HepG2 (cell line): Measurements from ENCODE around the gene CACNA1F. TPM values are rescaled to one million over a fixed set of nuclear protein-coding genes. Genes with fewer than 3 reads are reported as not detected.

Experiments used
- ARNT ChIP-seq: fragments of 450-650 bp; IDR thresholded peaks from 2 replicates; pipeline ENCODE4 v1.6.1; 2017
- BHLHE40 ChIP-seq: IDR thresholded peaks from 2 replicates; pipeline ENCODE4 v1.6.1; 2011; ENCODE audit warnings: low read length, improper control_type of control experiment
- DNMT3B ChIP-seq: conservative IDR thresholded peaks from 2 replicates; pipeline ENCODE4 v1.6.1; 2016; ENCODE audit warnings: missing biosample characterization, control low read depth
- FOXC1 ChIP-seq: sonication (generic); formaldehyde crosslinking; IDR thresholded peaks from 2 replicates; pipeline ENCODE4 v1.8.0; 2022; ENCODE audit warnings: mild to moderate bottlenecking, missing genetic modification reagents, borderline replicate concordance
- KLF12 ChIP-seq: sonication (generic); formaldehyde crosslinking; IDR thresholded peaks from 2 replicates; pipeline ENCODE4 v1.4.0; 2020; ENCODE audit warnings: missing genetic modification reagents, borderline replicate concordance
- MYC ChIP-seq: sonication (generic); formaldehyde crosslinking; IDR thresholded peaks from 2 replicates; pipeline ENCODE4 v1.9.0; 2021; ENCODE audit warnings: missing genetic modification reagents, borderline replicate concordance
- PRDM15 ChIP-seq: sonication (generic); formaldehyde crosslinking; IDR thresholded peaks from 2 replicates; pipeline ENCODE4 v1.4.0; 2020; ENCODE audit warnings: missing genetic modification reagents
- SMARCC2 ChIP-seq: fragments of 450-650 bp; IDR thresholded peaks from 2 replicates; pipeline ENCODE4 v1.6.1; 2017; ENCODE audit warnings: antibody characterized with exemption, mild to moderate bottlenecking
- SP5 ChIP-seq: IDR thresholded peaks from 2 replicates; pipeline ENCODE4 v1.6.1; 2016; ENCODE audit warnings: low read depth, borderline replicate concordance
- ZKSCAN1 ChIP-seq: fragments of 150-350 bp; IDR thresholded peaks from 2 replicates; pipeline ENCODE4 v1.6.1; 2014; ENCODE audit warnings: low read length
- ZNF20 ChIP-seq: sonication (generic); formaldehyde crosslinking; IDR thresholded peaks from 2 replicates; pipeline ENCODE4 v1.4.0; 2020; ENCODE audit warnings: mild to moderate bottlenecking, moderate library complexity, missing genetic modification reagents
- ZNF224 ChIP-seq: sonication (generic); formaldehyde crosslinking; IDR thresholded peaks from 2 replicates; pipeline ENCODE4 v1.5.0; 2020; ENCODE audit warnings: mild to moderate bottlenecking, missing genetic modification reagents
- ZNF30 ChIP-seq: sonication (generic); formaldehyde crosslinking; IDR thresholded peaks from 2 replicates; pipeline ENCODE4 v1.5.0; 2020; ENCODE audit warnings: mild to moderate bottlenecking, missing genetic modification reagents
- ZNF343 ChIP-seq: sonication (generic); formaldehyde crosslinking; IDR thresholded peaks from 2 replicates; pipeline ENCODE4 v1.4.0; 2020; ENCODE audit warnings: mild to moderate bottlenecking, missing genetic modification reagents
- ZNF431 ChIP-seq: sonication (generic); formaldehyde crosslinking; IDR thresholded peaks from 2 replicates; pipeline ENCODE4 v1.9.0; 2022; ENCODE audit warnings: missing genetic modification reagents, low read depth, mild to moderate bottlenecking, borderline replicate concordance
- ZNF839 ChIP-seq: sonication (generic); formaldehyde crosslinking; IDR thresholded peaks from 2 replicates; pipeline ENCODE4 v1.4.0; 2020; ENCODE audit warnings: missing genetic modification reagents, mild to moderate bottlenecking, borderline replicate concordance
- polyA plus RNA-seq, 8 experiments: library from polyadenylated mRNA; depleted of rRNA in 3 of 8; stranded (reverse) in 7 of 8; unstranded in 1 of 8; fragments of >200 nt; fragmentation: Illumina TruSeq in 4 of 8; extraction: Trizol in 4 of 8; gene quantifications; 2 replicates each; pipeline versions ENCODE4 v1.2.1 to v1.2.3, GENCODE V29; 2011 to 2016; ENCODE audit warnings: low read depth in 4 of 8, missing spikeins in 1 of 8, mixed read lengths in 1 of 8; ENCODE audit not compliant: insufficient read depth in 1 of 8
- total RNA-seq, 5 experiments: library from RNA; depleted of rRNA; stranded (reverse); fragments of >200 nt; fragmentation: Illumina TruSeq; extraction: Trizol; gene quantifications; 2 replicates each; pipeline ENCODE4 v1.2.3, GENCODE V29; 2016; ENCODE audit warnings: low read depth in 1 of 5
- TF ChIP-seq, protein P1 (sequence below): IDR thresholded peaks from 2 replicates; pipeline ENCODE4 v1.6.1; 2016; ENCODE audit warnings: low read depth
- TF ChIP-seq, protein P2 (sequence below): sonication (generic); formaldehyde crosslinking; IDR thresholded peaks from 2 replicates; pipeline ENCODE4 v1.5.0; 2020; ENCODE audit warnings: missing genetic modification reagents, mild to moderate bottlenecking, borderline replicate concordance
- TF ChIP-seq, protein P3 (sequence below): sonication (generic); formaldehyde crosslinking; IDR thresholded peaks from 2 replicates; pipeline ENCODE4 v1.4.0; 2020; ENCODE audit warnings: missing genetic modification reagents

CACNA1F gene
- total and polyA plus RNA-seq, 2 of the 13 experiments (the other 11 are each of a cell fraction or from before 2014, with no cell fraction given): 0.03 TPM; not detected in 1

- TF ChIP-seq PRDM15 (CRISPR knock-in tag): 0 out of 2 replicates have a peak, but pooled peaks have one; percentile 35
- TF ChIP-seq, protein P1, sequence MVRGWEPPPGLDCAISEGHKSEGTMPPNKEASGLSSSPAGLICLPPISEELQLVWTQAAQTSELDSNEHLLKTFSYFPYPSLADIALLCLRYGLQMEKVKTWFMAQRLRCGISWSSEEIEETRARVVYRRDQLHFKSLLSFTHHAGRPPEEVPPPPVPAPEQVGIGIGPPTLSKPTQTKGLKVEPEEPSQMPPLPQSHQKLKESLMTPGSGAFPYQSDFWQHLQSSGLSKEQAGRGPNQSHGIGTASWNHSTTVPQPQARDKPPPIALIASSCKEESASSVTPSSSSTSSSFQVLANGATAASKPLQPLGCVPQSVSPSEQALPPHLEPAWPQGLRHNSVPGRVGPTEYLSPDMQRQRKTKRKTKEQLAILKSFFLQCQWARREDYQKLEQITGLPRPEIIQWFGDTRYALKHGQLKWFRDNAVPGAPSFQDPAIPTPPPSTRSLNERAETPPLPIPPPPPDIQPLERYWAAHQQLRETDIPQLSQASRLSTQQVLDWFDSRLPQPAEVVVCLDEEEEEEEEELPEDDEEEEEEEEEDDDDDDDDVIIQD (CRISPR knock-in tag): no peak
- 0 out of 2 replicates have a peak, but pooled peaks have one; percentile 75 for TF ChIP-seq ZNF343 (CRISPR knock-in tag)
- TF ChIP-seq, protein P2, sequence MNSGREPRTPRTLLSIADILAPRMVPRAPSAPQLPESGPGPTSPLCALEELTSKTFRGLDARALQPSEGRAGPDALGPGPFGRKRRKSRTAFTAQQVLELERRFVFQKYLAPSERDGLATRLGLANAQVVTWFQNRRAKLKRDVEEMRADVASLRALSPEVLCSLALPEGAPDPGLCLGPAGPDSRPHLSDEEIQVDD (CRISPR knock-in tag): no peak
- peak; percentile 65; the same call in 1 of the 2 replicates for TF ChIP-seq ZNF30
- TF ChIP-seq DNMT3B (CRISPR knock-in tag): no peak
- peak; percentile 76; the same call in 1 of the 2 replicates for TF ChIP-seq ZNF431 (CRISPR knock-in tag)
- no peak for TF ChIP-seq ZNF224 (CRISPR knock-in tag)
- peak; percentile 64; the same call in 1 of the 2 replicates for TF ChIP-seq FOXC1 (CRISPR knock-in tag)
- TF ChIP-seq BHLHE40: no peak
- TF ChIP-seq ZKSCAN1: no peak
- TF ChIP-seq ZNF20 (CRISPR knock-in tag): no peak
- peak; percentile 66 for TF ChIP-seq SP5 (CRISPR knock-in tag)
- no peak for TF ChIP-seq ZNF839
- TF ChIP-seq SMARCC2: no peak
- TF ChIP-seq, protein P3, sequence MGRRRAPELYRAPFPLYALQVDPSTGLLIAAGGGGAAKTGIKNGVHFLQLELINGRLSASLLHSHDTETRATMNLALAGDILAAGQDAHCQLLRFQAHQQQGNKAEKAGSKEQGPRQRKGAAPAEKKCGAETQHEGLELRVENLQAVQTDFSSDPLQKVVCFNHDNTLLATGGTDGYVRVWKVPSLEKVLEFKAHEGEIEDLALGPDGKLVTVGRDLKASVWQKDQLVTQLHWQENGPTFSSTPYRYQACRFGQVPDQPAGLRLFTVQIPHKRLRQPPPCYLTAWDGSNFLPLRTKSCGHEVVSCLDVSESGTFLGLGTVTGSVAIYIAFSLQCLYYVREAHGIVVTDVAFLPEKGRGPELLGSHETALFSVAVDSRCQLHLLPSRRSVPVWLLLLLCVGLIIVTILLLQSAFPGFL (CRISPR knock-in tag): no peak
- peak; percentile 92 for TF ChIP-seq KLF12 (CRISPR knock-in tag)
- no peak for TF ChIP-seq ARNT
- TF ChIP-seq MYC (CRISPR knock-in tag): peak; percentile 64; the same call in 1 of the 2 replicates
These were observed 33.0 kb downstream of the CACNA1F start, which contains the start of gene SYP (continued) for GRCh38 chrX:49199906-49200771.
